Vagina (tissue), 2 donors: ENCODE data around the gene RAB40AL.

Source experiments
- POLR2A ChIP-seq, 2 donors: fragments of 450-650 bp; IDR thresholded peaks; one replicate each; pipeline ENCODE4 v1.6.1; 2017; ENCODE audit warnings: antibody characterized with exemption in 2 of 2, mild to moderate bottlenecking in 2 of 2, moderate library complexity in 2 of 2
- POLR2AphosphoS5 ChIP-seq, 2 donors: sonication (generic); formaldehyde crosslinking; IDR thresholded peaks; one replicate each; pipeline ENCODE4 v1.9.0; 2017; ENCODE audit warnings: antibody characterized with exemption in 2 of 2, mild to moderate bottlenecking in 2 of 2, low read depth in 1 of 2; ENCODE audit not compliant: insufficient read depth in 1 of 2
- TF ChIP-seq, protein P1 (sequence below), 3 experiments: fragments of 450-650 bp in 2 of 3; fragments of 200-600 bp in 1 of 3; sonication (generic) in 1 of 3; IDR thresholded peaks; one replicate each; pipeline ENCODE4 v1.5.1; 2017 to 2019; ENCODE audit warnings: antibody characterized with exemption in 3 of 3, mild to moderate bottlenecking in 2 of 3, moderate library complexity in 2 of 3

DNA sequence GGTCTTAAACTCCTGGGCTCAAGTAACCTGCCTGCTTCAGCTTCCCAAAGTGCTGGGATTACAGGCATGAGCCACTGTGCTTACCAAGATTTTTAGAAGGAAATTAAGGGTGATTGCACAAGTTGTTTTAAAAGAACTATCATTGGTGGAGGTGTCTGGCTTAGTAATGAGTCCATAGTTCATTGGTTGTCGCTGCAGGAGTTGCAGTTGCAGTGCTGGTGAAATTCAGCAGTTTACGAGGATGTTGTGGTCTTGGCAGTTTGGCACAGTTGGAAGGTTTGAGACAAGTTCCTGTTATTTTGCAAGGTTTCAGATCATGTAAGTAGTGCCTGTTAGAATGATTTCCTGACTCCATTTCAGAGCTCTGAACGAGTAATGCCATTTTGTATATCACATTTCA lies 48.1 kb downstream of the RAB40AL start:
- TF ChIP-seq POLR2AphosphoS5 (IDR thresholded peaks at IDR 0.05; ENCODE audit: insufficient read depth in 1 of 2, low read depth in 1 of 2) (no peak), POLR2A (IDR thresholded peaks at IDR 0.05) (no peak)
- TF ChIP-seq, protein P1, sequence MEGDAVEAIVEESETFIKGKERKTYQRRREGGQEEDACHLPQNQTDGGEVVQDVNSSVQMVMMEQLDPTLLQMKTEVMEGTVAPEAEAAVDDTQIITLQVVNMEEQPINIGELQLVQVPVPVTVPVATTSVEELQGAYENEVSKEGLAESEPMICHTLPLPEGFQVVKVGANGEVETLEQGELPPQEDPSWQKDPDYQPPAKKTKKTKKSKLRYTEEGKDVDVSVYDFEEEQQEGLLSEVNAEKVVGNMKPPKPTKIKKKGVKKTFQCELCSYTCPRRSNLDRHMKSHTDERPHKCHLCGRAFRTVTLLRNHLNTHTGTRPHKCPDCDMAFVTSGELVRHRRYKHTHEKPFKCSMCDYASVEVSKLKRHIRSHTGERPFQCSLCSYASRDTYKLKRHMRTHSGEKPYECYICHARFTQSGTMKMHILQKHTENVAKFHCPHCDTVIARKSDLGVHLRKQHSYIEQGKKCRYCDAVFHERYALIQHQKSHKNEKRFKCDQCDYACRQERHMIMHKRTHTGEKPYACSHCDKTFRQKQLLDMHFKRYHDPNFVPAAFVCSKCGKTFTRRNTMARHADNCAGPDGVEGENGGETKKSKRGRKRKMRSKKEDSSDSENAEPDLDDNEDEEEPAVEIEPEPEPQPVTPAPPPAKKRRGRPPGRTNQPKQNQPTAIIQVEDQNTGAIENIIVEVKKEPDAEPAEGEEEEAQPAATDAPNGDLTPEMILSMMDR (IDR thresholded peaks at IDR 0.05): no peak
